ENCODE measurements around the gene SYPL1.

Gene SYPL1

GRCh38 chr7:106053109-106053508, 59.0 kb downstream of the SYPL1 start:
- no peak for DNase-seq

DNA sequence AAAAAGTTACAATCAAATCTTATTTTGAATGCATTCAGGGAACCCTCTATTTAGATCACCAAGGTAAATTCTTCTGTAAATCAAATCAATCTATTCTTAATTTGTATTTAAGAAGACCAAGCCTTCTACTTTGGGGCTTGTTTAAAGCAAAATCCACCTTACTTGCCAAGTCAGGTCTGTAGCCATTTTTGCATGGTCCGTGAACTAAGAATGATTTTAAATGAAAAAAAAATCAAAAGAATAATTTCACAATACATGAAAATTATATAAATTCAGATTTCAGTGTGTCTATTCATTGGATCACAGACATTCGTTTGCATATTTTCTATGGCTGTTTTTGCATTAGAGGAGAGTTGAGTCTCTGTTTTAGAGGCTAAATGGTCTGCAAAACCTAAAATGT, 59.4 kb downstream of the SYPL1 start:
- DNase-seq = no peak

DNA sequence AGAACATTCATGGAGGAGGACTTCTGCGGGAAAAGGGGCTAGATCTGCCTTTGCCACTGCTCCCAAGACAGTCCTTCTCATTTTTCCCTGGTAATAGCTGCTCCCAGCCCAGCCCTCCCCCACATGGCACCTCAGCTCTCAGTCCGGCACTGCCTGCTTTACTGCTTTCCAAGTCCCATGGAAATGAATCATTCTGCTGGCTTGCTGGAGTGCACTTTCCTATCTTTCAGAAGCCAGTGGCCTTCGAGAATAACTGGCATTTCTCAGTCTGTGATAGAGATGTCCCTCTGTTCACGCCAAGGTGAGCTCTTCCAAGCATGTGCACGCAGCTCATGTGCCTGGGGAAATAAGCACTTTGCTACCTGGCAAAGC, 61.4 kb downstream of the SYPL1 start:
- no peak for DNase-seq

DNA sequence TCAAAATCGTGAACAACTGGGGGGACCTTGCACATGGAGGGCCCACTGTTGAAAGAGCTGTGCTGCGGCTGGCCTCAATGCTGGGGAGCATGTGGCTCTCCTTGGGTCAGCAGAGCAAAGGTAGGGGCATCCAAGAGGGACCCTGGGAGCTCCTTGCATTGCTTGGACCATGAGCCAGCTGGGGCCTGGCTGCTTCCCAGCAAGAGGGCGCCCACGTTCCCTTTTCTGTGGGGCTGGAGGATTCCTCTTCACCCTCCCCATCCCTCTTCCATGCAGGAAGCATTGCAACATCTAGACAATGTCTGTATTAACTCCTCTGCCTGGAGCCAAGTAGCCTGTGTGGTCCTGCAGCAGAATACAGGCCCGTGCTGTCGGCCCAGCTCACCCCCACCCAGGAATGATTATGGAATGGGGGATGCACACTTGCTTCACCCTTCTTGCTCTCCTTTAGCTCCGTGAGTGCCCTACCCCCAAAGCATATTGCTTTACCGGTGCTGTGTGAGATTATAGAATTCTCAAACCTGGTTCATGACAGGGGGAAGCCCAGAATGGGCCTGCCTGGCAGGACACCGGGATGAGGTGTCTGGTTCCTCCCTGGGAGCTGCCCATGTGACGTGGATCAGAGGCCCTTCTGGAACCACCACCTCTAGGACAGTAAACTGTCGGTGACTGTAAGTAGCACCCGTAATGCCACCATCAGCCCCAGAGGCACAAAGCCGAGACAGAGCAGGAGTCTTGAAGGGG, 61.9 kb downstream of the SYPL1 start:
- DNase-seq = peak in 2 of 56 donors; percentile 24 to 28

- DNase-seq = no peak
Observed at GRCh38 chr7:106049139-106049752, 62.9 kb downstream of the SYPL1 start.

GRCh38 chr7:106048706-106049020, 63.4 kb downstream of the SYPL1 start:
- no peak for DNase-seq

GRCh38 chr7:106047818-106048705, 64.0 kb downstream of the SYPL1 start:
- DNase-seq = no peak

DNA sequence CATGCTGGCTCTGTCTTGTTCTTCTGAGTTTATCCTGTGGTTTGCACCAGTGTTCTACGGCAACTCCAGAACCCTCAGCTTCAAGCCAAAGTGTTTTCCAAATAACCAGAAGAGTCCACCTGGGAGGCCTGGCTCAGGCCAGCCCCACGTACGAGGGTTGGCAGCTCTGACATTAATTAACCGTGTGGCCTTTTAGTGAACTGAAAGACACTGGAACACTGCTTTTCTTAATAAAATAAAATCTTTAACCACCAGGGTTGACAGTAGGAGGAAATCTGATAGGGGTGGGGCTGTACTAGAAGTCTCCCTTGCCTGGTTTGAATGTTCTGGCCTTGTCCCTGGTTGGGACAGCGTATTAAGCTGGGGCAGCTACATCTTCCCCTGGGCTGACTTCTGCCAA, 64.9 kb downstream of the SYPL1 start:
- no peak for DNase-seq

GRCh38 chr7:106045586-106045985, 66.5 kb downstream of the SYPL1 start:
- no peak for DNase-seq

DNA sequence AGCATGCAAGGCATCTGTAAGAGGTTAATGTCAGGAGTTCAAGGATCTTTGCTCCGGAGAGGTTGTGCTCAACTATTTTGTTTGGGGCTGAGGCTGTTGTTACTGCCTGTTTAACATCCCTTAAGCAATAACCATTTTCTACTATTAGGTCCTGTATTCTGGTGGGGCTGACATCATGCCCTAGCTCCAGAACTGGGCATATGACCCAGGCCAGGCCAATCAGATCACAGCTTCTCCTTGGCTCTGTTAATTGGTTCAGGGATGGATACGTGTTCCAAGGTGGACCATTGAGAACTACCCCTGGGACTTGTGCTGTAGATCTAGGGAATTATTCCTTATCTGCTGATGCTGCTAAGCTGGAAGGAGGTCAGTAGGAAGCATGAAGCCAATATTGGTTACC, 67.0 kb downstream of the SYPL1 start:
- DNase-seq = no peak

- no peak for DNase-seq
Observed at GRCh38 chr7:106042196-106042611, 69.9 kb downstream of the SYPL1 start.

DNA sequence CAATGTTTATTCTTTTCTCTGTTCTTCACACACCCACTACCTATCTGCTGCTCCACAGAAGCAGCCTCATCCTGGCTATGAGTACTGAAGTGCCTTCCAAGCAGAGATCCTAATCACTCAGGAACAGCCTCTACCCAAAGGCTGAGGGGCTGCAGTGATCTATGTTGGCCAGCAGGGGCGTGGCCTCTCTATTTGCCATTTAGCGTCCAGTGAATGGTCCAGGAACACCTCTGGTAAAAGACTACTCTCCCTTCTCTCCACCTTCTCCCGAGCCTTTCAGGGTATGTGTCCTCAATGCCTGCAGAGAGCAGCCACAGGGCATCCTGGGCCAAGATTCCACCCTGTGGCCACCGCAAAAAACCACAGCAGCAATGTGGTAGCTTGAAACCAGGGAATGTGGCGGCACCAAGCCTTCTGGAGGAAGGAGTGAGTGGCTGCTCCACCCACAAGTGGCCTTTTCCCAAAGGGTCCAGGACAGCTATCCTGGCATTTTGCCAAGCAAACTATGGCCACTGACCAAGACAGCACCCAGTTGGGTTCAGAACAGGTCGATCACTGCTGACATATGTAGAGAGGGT, 70.9 kb downstream of the SYPL1 start:
- DNase-seq = peak in 2 of 56 donors; percentile 10 to 22
